ENCODE results near the gene PNKP.

Gene PNKP

DNA sequence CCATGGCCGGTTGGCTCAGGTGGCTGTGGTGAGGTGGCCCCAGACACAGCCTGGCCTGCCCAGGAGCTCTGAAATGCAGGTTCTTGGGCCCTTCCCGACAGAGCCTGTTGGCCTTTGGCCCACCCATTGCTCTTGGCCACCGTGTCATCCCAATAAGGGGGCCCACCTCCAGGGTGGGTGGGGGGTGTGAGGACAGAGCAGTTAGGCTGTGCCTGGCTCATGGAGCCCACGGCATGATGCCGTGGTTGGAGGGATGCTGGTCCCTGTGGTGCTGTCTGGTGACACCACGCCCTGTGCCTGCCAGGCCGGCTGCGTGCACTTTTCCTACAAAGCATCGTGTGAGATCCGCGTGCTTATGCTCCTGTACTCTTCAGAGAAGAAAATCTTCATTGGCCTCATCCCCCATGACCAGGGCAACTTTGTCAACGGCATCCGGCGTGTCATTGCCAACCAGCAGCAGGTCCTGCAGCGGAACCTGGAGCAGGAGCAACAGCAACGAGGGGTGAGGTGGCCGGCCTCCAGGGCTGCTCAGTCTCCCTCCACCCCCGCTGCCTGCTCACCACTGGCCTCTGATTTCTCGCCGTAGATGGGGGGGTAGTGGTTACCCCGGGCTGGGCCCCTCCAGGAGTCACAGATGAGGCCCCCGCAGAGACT lies 7.6 kb downstream of the PNKP start:
- ChIA-PET CTCF (no interaction called here), POLR2A (interaction anchor here (0.8 to 2.3 kb wide), 3 partner anchors 9 to 16 kb away, joined by 3 to 13 read pairs (median 7); no protein-coding TSS in a partner anchor)
- DNase-seq (ENCODE audit: low read depth, low spot score) = no peak
- TF ChIP-seq, protein P1, sequence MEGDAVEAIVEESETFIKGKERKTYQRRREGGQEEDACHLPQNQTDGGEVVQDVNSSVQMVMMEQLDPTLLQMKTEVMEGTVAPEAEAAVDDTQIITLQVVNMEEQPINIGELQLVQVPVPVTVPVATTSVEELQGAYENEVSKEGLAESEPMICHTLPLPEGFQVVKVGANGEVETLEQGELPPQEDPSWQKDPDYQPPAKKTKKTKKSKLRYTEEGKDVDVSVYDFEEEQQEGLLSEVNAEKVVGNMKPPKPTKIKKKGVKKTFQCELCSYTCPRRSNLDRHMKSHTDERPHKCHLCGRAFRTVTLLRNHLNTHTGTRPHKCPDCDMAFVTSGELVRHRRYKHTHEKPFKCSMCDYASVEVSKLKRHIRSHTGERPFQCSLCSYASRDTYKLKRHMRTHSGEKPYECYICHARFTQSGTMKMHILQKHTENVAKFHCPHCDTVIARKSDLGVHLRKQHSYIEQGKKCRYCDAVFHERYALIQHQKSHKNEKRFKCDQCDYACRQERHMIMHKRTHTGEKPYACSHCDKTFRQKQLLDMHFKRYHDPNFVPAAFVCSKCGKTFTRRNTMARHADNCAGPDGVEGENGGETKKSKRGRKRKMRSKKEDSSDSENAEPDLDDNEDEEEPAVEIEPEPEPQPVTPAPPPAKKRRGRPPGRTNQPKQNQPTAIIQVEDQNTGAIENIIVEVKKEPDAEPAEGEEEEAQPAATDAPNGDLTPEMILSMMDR (IDR thresholded peaks at IDR 0.05; ENCODE audit: insufficient read depth, low read length, missing control alignments) = no peak
- no peak overlapping the region for H3K4me3 ChIP-seq (ENCODE audit: low read depth, low read length)

DNA sequence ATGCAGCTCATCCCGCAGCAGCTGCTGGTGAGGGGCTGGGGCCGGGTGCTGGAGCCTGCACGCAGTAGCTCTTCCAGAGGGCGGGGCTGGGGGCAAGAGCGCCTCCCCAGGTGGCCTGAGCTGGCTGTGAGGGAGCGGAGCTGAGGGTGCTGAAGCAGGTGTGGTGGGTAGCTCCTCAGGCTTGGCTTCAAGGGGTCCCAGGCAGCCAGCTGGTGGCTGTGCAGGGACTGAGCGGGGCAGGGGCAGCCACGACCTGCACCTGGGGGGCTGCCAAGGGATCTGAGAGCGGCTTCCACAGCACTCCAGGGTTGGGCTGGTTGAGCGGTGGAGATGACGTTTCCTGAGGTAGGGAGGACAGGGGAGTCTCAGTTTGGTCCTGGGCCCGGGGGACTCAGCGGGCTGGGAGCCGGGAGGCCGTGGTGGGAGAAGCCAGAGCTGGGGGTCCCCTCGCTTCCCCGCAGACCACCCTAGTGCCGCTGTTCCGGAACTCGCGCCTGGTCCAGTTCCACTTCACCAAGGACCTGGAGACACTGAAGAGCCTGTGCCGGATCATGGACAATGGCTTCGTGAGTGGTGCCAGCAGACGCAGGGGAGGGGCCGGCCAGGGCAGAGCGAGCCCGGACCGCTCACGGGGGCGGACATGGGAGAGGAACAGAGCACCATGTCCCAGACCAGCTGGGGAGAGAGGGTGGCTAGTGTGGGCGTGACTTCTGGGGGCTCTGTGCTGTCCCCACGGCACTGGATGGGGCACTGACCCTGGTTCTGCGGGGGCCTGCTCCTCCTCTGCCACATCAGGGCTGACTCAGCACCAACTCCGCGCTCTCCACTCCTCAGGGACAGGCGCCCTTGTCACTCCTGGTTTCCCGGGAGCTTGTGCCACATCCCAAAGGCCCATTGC lies 9.0 kb downstream of the PNKP start:
- POLR2A ChIA-PET = interaction anchor here (2.0 to 2.3 kb wide), 2 partner anchors 11 to 17 kb away, joined by 7 to 13 read pairs; no protein-coding TSS in a partner anchor
- DNase-seq (ENCODE audit: low read depth, low spot score) = no peak
- TF ChIP-seq, protein P1 (IDR thresholded peaks at IDR 0.05; ENCODE audit: insufficient read depth, low read length, missing control alignments) = no peak
- no peak overlapping the region for H3K4me3 ChIP-seq (ENCODE audit: low read depth, low read length)
- CTCF ChIA-PET = no interaction called here

DNA sequence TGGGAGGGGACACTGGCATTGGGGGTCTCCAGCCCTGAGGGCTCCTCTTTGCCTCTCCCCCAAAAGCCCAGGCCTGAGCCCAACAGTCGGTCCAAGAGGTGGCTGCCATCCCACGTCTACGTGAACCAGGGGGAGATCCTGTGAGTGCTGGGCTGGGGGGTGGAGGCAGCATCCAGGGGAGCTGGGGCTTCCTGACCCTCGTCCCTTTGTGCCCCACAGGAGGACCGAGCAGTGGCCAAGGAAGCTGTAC lies 9.6 kb downstream of the PNKP start:
- CTCF ChIA-PET = interaction anchor here (1.0 kb wide), 1 partner anchor 14 kb away, joined by 3 read pairs; no protein-coding TSS in a partner anchor
- POLR2A ChIA-PET = interaction anchor here (2.0 to 2.3 kb wide), 2 partner anchors 11 to 18 kb away, joined by 7 to 13 read pairs; no protein-coding TSS in a partner anchor
- no peak for DNase-seq (ENCODE audit: low read depth, low spot score)
- TF ChIP-seq, protein P1 (IDR thresholded peaks at IDR 0.05; ENCODE audit: insufficient read depth, low read length, missing control alignments) = no peak
- no peak overlapping the region for H3K4me3 ChIP-seq (ENCODE audit: low read depth, low read length)

DNA sequence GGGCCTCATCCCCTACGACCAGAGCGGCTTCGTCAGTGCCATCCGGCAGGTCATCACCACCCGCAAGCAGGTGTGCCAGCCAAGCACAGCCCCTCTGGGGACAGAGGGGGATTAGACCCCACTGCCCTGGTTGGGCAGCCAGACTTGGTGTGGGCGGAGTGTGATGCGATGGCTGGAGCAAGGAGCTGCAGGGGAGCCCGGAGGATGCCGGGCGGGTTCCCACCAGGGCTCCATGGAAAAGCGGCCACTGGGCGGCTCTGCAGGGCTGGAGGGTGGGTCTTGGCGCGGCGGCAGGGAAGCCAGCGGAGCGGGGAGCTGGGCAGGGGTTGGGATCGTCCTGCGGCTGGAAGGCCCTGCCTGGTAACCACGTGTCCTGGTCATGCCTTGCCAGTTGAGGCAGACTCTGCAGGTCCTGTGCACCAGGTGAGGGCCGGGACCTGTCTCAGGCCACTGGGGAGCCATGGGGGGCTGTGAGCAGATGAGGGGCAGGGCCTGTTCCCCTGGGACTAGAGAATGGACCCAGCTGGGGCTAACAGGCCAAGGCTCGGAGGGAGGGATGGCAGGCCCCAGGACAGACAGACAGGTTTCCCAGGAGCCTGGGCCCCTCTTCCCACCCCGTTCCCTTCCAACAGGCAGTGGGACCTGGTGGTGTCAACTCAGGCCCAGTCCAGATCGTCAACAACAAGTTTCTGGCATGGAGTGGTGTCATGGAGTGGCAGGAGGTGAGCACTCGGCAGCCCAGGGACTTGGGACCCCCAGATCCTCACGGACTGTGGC lies 10.1 kb downstream of the PNKP start:
- ChIA-PET CTCF (interaction anchor here (1.0 kb wide), 1 partner anchor 13 kb away, joined by 3 read pairs; no protein-coding TSS in a partner anchor), POLR2A (no interaction called here)
- TF ChIP-seq, protein P1 (IDR thresholded peaks at IDR 0.05; ENCODE audit: insufficient read depth, low read length, missing control alignments) = no peak
- DNase-seq (ENCODE audit: low read depth, low spot score) = no peak
- H3K4me3 ChIP-seq (ENCODE audit: low read depth, low read length) = no peak overlapping the region

DNA sequence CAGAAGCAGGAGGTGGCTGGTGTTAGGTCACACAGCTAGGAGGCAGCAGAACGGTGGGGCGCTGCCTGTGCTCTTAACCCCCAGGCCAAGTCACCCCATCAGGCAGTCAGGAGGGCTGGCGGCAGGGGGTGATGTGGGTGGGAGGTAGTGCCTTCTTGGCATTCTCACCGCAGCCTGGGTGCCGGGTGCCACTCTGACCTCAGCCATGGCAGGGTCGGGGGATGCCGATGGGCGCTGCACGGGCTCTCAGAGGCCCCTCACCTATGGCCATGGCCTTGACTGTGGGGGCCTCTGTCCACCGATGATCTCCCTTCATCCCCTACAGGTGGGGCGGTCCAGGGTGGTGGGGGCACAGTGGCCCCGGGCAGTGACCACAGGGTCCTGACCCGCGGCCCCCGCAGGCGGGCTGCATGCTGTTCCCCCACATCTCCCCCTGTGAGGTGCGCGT lies 10.8 kb downstream of the PNKP start:
- no peak for DNase-seq (ENCODE audit: low read depth, low spot score)
- ChIA-PET POLR2A (no interaction called here), CTCF (interaction anchor here (1.0 kb wide), 1 partner anchor 12 kb away, joined by 3 read pairs; no protein-coding TSS in a partner anchor)
- TF ChIP-seq, protein P1 (IDR thresholded peaks at IDR 0.05; ENCODE audit: insufficient read depth, low read length, missing control alignments) = no peak
- no peak overlapping the region for H3K4me3 ChIP-seq (ENCODE audit: low read depth, low read length)
